Measurements from ENCODE around the gene ATP1A1.

The ATP1A1 gene

DNA sequence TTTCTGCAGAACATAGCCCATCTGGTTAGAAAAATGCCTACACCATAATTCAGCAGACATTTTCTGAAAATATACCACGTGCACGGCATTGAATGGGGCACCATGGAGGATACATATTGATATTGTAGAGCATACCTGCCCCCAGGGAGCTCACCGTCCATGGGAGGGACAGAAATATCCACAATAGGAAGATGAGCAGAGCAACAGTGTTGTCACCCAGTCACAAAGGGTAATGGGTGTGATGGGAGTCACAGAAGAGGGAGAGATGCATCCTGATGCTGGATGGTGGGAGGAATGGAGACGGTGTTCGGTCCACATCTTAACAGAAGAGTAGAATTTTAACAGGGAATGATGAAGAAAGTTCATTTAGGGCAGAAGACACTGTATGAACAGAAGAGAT lies 51.4 kb downstream of the ATP1A1 start:
- Histone ChIP-seq H3K9ac (ENCODE audit: low read length) (no peak overlapping the region), H3F3A (ENCODE audit: insufficient read depth) (no peaks in the 10 kb centered on the region), H3K4me2 (ENCODE audit: low read depth, low read length, poor library complexity, severe bottlenecking) (no peak overlapping the region), H3K4me3 (ENCODE audit: insufficient read depth, low read length, poor library complexity, severe bottlenecking) (no peak overlapping the region), H3K9me3 (ENCODE audit: insufficient read depth, low read length) (no peaks in the 10 kb centered on the region), H3K79me2 (ENCODE audit: insufficient read depth, low read length) (no peaks in the 10 kb centered on the region), H3K36me3 (ENCODE audit: low read length) (no peaks in the 10 kb centered on the region), H4K20me1 (ENCODE audit: low read depth, low read length) (no peaks in the 10 kb centered on the region), H3K27me3 (ENCODE audit: low read length) (no peaks in the 10 kb centered on the region), H3K27ac (ENCODE audit: low read depth, low read length) (no peak overlapping the region), H3K9me2 (replicated peaks; ENCODE audit: insufficient read depth, low read length) (no peaks in the 10 kb centered on the region), H2AFZ (ENCODE audit: low read depth, low read length, severe bottlenecking) (no peak overlapping the region)
- TF ChIP-seq, protein P1, sequence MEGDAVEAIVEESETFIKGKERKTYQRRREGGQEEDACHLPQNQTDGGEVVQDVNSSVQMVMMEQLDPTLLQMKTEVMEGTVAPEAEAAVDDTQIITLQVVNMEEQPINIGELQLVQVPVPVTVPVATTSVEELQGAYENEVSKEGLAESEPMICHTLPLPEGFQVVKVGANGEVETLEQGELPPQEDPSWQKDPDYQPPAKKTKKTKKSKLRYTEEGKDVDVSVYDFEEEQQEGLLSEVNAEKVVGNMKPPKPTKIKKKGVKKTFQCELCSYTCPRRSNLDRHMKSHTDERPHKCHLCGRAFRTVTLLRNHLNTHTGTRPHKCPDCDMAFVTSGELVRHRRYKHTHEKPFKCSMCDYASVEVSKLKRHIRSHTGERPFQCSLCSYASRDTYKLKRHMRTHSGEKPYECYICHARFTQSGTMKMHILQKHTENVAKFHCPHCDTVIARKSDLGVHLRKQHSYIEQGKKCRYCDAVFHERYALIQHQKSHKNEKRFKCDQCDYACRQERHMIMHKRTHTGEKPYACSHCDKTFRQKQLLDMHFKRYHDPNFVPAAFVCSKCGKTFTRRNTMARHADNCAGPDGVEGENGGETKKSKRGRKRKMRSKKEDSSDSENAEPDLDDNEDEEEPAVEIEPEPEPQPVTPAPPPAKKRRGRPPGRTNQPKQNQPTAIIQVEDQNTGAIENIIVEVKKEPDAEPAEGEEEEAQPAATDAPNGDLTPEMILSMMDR (IDR thresholded peaks at IDR 0.05; ENCODE audit: insufficient read depth, low read length, poor library complexity, severe bottlenecking), result no peak
- no peak for TF ChIP-seq EZH2phosphoT487 (conservative IDR thresholded peaks at IDR 0.05; ENCODE audit: low read length)

DNA sequence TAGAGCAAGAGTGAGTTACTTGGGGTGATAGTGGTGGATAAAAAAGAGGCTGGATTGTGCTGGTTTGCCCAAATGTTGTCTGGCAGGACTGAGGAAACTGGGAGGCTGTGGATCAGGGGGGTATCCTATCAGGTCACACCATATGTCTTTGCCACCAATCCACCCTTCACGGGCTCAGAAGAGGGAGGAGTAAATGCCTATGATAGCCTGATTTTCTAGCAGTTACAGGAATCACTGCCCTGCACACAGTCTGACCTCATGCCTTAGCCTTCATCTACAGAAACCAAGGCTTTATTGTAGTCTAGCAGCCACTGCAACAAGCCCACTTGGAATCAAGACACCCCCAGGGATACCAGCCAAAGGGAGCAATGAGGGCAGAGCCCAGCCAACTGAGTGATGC lies 51.8 kb downstream of the ATP1A1 start:
- no peaks in the 10 kb centered on the region for H3F3A ChIP-seq (ENCODE audit: insufficient read depth)
- no peaks in the 10 kb centered on the region for H3K9me3 ChIP-seq (ENCODE audit: insufficient read depth, low read length)
- H3K4me2 ChIP-seq (ENCODE audit: low read depth, low read length, poor library complexity, severe bottlenecking), result no peak overlapping the region
- H3K9me2 ChIP-seq (replicated peaks; ENCODE audit: insufficient read depth, low read length), result no peaks in the 10 kb centered on the region
- no peak overlapping the region for H3K4me3 ChIP-seq (ENCODE audit: insufficient read depth, low read length, poor library complexity, severe bottlenecking)
- no peak overlapping the region for H3K9ac ChIP-seq (ENCODE audit: low read length)
- no peaks in the 10 kb centered on the region for H3K36me3 ChIP-seq (ENCODE audit: low read length)
- H3K79me2 ChIP-seq (ENCODE audit: insufficient read depth, low read length), result no peaks in the 10 kb centered on the region
- H2AFZ ChIP-seq (ENCODE audit: low read depth, low read length, severe bottlenecking), result no peak overlapping the region
- TF ChIP-seq, protein P1 (IDR thresholded peaks at IDR 0.05; ENCODE audit: insufficient read depth, low read length, poor library complexity, severe bottlenecking), result no peak
- no peak for TF ChIP-seq EZH2phosphoT487 (conservative IDR thresholded peaks at IDR 0.05; ENCODE audit: low read length)
- H4K20me1 ChIP-seq (ENCODE audit: low read depth, low read length), result no peaks in the 10 kb centered on the region
- no peak overlapping the region for H3K27ac ChIP-seq (ENCODE audit: low read depth, low read length)
- no peaks in the 10 kb centered on the region for H3K27me3 ChIP-seq (ENCODE audit: low read length)

DNA sequence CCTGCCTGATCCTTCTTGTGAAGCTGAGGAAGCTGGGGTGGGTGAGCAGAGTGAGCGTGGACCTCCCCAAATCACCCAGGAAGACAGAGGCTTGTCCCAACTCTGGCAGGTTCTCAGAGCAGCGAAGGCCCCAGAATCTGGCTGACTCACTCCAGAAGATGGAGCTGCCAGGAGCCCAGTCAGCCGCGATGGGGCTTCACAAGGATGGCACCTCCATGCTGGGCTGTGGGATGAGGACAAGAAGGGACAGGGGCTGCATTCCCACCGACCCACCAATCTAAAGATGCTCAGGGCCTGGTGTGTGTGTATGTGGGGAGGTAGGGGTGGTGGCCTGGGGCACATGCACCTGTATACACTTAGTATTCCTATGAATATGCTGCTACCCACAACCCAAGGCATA lies 52.9 kb downstream of the ATP1A1 start:
- no peak overlapping the region for H2AFZ ChIP-seq (ENCODE audit: low read depth, low read length, severe bottlenecking)
- no peaks in the 10 kb centered on the region for H3K36me3 ChIP-seq (ENCODE audit: low read length)
- H4K20me1 ChIP-seq (ENCODE audit: low read depth, low read length), result no peaks in the 10 kb centered on the region
- no peak overlapping the region for H3K4me2 ChIP-seq (ENCODE audit: low read depth, low read length, poor library complexity, severe bottlenecking)
- H3K9me3 ChIP-seq (ENCODE audit: insufficient read depth, low read length), result no peaks in the 10 kb centered on the region
- H3K27ac ChIP-seq (ENCODE audit: low read depth, low read length), result no peak overlapping the region
- no peaks in the 10 kb centered on the region for H3F3A ChIP-seq (ENCODE audit: insufficient read depth)
- TF ChIP-seq, protein P1 (IDR thresholded peaks at IDR 0.05; ENCODE audit: insufficient read depth, low read length, poor library complexity, severe bottlenecking), result no peak
- no peak for TF ChIP-seq EZH2phosphoT487 (conservative IDR thresholded peaks at IDR 0.05; ENCODE audit: low read length)
- H3K27me3 ChIP-seq (ENCODE audit: low read length), result no peaks in the 10 kb centered on the region
- no peaks in the 10 kb centered on the region for H3K79me2 ChIP-seq (ENCODE audit: insufficient read depth, low read length)
- no peak overlapping the region for H3K9ac ChIP-seq (ENCODE audit: low read length)
- H3K9me2 ChIP-seq (replicated peaks; ENCODE audit: insufficient read depth, low read length), result no peaks in the 10 kb centered on the region
- H3K4me3 ChIP-seq (ENCODE audit: insufficient read depth, low read length, poor library complexity, severe bottlenecking), result no peak overlapping the region
